Liver (tissue), 9 donors: ENCODE data around the gene MRPS14. TPM values are rescaled to one million over a fixed set of nuclear protein-coding genes. Genes with fewer than 3 reads are reported as not detected.

ENCODE experiments used
- DNase-seq: peaks from one replicate; pipeline ENCODE4 v3.0.0-alpha.2; 2017; ENCODE audit warnings: low spot score
- H3K27ac ChIP-seq, 2 donors: one replicate each; pipeline ENCODE4 v1.7.0; 2013; ENCODE audit warnings: inconsistent platforms in 2 of 2, low read length in 2 of 2, control low read depth in 1 of 2, low read depth in 1 of 2, mild to moderate bottlenecking in 1 of 2
- H3K27me3 ChIP-seq, 4 donors: one replicate each; pipeline versions ENCODE4 v1.6.1 to v1.7.0; 2013; ENCODE audit warnings: low read length in 3 of 4, inconsistent platforms in 1 of 4, mild to moderate bottlenecking in 1 of 4, moderate library complexity in 1 of 4; ENCODE audit not compliant: control insufficient read depth in 4 of 4, insufficient read depth in 4 of 4
- H3K36me3 ChIP-seq, 4 donors: one replicate each; pipeline versions ENCODE4 v1.6.1 to v1.7.0; 2013; ENCODE audit warnings: low read length in 3 of 4, mild to moderate bottlenecking in 3 of 4, low read depth in 1 of 4, moderate library complexity in 1 of 4; ENCODE audit not compliant: control insufficient read depth in 4 of 4, insufficient read depth in 3 of 4
- H3K4me1 ChIP-seq, 4 donors: one replicate each; pipeline versions ENCODE4 v1.6.1 to v1.7.0; 2013; ENCODE audit warnings: low read length in 3 of 4, mild to moderate bottlenecking in 3 of 4, moderate library complexity in 1 of 4; ENCODE audit not compliant: control insufficient read depth in 4 of 4, insufficient read depth in 4 of 4
- H3K4me3 ChIP-seq, 3 donors: one replicate each; pipeline versions ENCODE4 v1.6.1 to v1.7.0; 2013; ENCODE audit warnings: low read length in 3 of 3, control low read depth in 1 of 3, low read depth in 1 of 3, mild to moderate bottlenecking in 1 of 3
- H3K9ac ChIP-seq, 2 donors: one replicate each; pipeline ENCODE4 v1.7.0; 2013; ENCODE audit warnings: low read length in 2 of 2, mild to moderate bottlenecking in 2 of 2, moderate library complexity in 2 of 2, control low read depth in 1 of 2, low read depth in 1 of 2
- H3K9me3 ChIP-seq, 4 donors: one replicate each; pipeline versions ENCODE4 v1.6.1 to v1.7.0; 2013; ENCODE audit warnings: low read length in 3 of 4; ENCODE audit not compliant: control insufficient read depth in 4 of 4
- EGR1 ChIP-seq, 2 donors: IDR thresholded peaks; 2 replicates each; pipeline ENCODE4 v1.6.1; 2016 to 2018; ENCODE audit warnings: antibody characterized with exemption in 2 of 2, low read depth in 2 of 2
- FOXA1 ChIP-seq: IDR thresholded peaks from 2 replicates; pipeline ENCODE4 v1.6.1; 2016; ENCODE audit warnings: antibody characterized with exemption
- FOXA2 ChIP-seq: IDR thresholded peaks from 2 replicates; pipeline ENCODE4 v1.6.1; 2016; ENCODE audit warnings: antibody characterized with exemption
- GABPA ChIP-seq, 2 donors: IDR thresholded peaks in 1 of 2; conservative IDR thresholded peaks in 1 of 2; 2 replicates each; pipeline ENCODE4 v1.6.1; 2016; ENCODE audit warnings: antibody characterized with exemption in 2 of 2, mild to moderate bottlenecking in 1 of 2, moderate library complexity in 1 of 2
- HNF4A ChIP-seq, 2 donors: conservative IDR thresholded peaks; 2 replicates each; pipeline ENCODE4 v1.6.1; 2016; ENCODE audit warnings: antibody characterized with exemption in 2 of 2, mild to moderate bottlenecking in 2 of 2
- HNF4G ChIP-seq: IDR thresholded peaks from 2 replicates; pipeline ENCODE4 v1.6.1; 2016; ENCODE audit warnings: antibody characterized with exemption
- JUND ChIP-seq, 2 donors: IDR thresholded peaks; 2 replicates each; pipeline ENCODE4 v1.6.1; 2016; ENCODE audit warnings: antibody characterized with exemption in 2 of 2
- NR2F2 ChIP-seq: IDR thresholded peaks from 2 replicates; pipeline ENCODE4 v1.6.1; 2016; ENCODE audit warnings: antibody characterized with exemption
- RXRA ChIP-seq, 2 donors: IDR thresholded peaks; 2 replicates each; pipeline ENCODE4 v1.6.1; 2017 to 2018; ENCODE audit warnings: antibody characterized with exemption in 2 of 2, mild to moderate bottlenecking in 1 of 2
- SP1 ChIP-seq: IDR thresholded peaks from 2 replicates; pipeline ENCODE4 v1.6.1; 2018; ENCODE audit warnings: antibody characterized with exemption, mild to moderate bottlenecking
- TAF1 ChIP-seq: conservative IDR thresholded peaks from 2 replicates; pipeline ENCODE4 v1.6.1; 2016; ENCODE audit warnings: antibody characterized with exemption, mild to moderate bottlenecking
- YY1 ChIP-seq: IDR thresholded peaks from 2 replicates; pipeline ENCODE4 v1.6.1; 2016; ENCODE audit warnings: antibody characterized with exemption, mild to moderate bottlenecking
- WGBS: extraction: QIAGEN DNeasy Blood & Tissue Kit; methylation state at CpG from one replicate; pipeline ENCODE4 v1.1.7; 2013; 5-methylcytosine and 5-hydroxymethylcytosine counted together
- polyA plus RNA-seq, 2 donors: library from polyadenylated mRNA; stranded (reverse) in 1 of 2; unstranded in 1 of 2; fragments of 200-250 nt in 1 of 2; fragments of >200 nt in 1 of 2; fragmentation: Nextera tagmentation in 1 of 2; extraction: Ambion mirVana in 1 of 2; gene quantifications; one replicate each; pipeline versions ENCODE4 v1.2.1 to v1.2.3, GENCODE V29; 2013 to 2015
- total RNA-seq, 2 donors: library from RNA; depleted of rRNA; stranded (reverse); fragments of >200 nt; gene quantifications; one replicate each; pipeline ENCODE4 v1.2.3, GENCODE V29; 2014
- TF ChIP-seq, protein P1 (sequence below): IDR thresholded peaks from 2 replicates; pipeline ENCODE4 v1.6.1; 2016; ENCODE audit warnings: antibody characterized with exemption
- TF ChIP-seq, protein P2 (sequence below): fragments of 150-350 bp; IDR thresholded peaks from 2 replicates; pipeline ENCODE4 v1.5.1; 2017; ENCODE audit warnings: improper control_type of control experiment, low read depth, low read length; ENCODE audit not compliant: missing input control
- TF ChIP-seq, protein P3 (sequence below): IDR thresholded peaks from 2 replicates; pipeline ENCODE4 v1.6.1; 2016; ENCODE audit warnings: antibody characterized with exemption
- TF ChIP-seq, protein P4 (sequence below): IDR thresholded peaks from 2 replicates; pipeline ENCODE4 v1.6.1; 2016; ENCODE audit warnings: antibody characterized with exemption, mild to moderate bottlenecking
- donor health status: healthy.
- donor health status: healthy.
- donor health status: healthy.
- donor health status: healthy.
- donor health status: healthy.

The MRPS14 gene
- total and polyA plus RNA-seq, 4 donors = 14.9 to 41.4 (median 22.4) TPM

DNA sequence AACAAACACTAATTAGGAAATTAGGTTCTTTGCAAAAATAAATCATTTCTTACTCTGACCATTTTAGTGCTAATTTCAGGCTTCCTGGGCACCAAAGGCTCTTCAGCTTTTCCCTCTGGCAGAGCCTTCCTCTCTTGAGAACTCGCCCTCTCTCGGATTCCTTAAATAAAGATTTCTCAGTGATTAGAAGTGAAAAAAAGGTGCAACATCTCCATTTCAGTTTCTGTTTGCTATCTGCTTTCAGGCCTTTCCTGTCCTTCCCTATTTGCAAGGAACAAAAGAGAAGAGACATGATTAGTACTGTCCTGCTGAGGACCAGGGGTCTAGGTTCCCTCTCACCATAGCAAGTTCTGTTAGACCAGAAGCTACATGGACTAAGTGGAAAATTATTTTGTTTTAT lies 51.3 kb downstream of the MRPS14 start:
- TF ChIP-seq HNF4G (no peak), NR2F2 (no peak), GABPA (IDR thresholded peaks at IDR 0.05 in 1 of 2, conservative IDR thresholded peaks at IDR 0.05 in 1 of 2) (no peak), TAF1 (no peak)
- TF ChIP-seq, protein P1, sequence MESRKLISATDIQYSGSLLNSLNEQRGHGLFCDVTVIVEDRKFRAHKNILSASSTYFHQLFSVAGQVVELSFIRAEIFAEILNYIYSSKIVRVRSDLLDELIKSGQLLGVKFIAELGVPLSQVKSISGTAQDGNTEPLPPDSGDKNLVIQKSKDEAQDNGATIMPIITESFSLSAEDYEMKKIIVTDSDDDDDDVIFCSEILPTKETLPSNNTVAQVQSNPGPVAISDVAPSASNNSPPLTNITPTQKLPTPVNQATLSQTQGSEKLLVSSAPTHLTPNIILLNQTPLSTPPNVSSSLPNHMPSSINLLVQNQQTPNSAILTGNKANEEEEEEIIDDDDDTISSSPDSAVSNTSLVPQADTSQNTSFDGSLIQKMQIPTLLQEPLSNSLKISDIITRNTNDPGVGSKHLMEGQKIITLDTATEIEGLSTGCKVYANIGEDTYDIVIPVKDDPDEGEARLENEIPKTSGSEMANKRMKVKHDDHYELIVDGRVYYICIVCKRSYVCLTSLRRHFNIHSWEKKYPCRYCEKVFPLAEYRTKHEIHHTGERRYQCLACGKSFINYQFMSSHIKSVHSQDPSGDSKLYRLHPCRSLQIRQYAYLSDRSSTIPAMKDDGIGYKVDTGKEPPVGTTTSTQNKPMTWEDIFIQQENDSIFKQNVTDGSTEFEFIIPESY = no peak
- TF ChIP-seq, protein P2, sequence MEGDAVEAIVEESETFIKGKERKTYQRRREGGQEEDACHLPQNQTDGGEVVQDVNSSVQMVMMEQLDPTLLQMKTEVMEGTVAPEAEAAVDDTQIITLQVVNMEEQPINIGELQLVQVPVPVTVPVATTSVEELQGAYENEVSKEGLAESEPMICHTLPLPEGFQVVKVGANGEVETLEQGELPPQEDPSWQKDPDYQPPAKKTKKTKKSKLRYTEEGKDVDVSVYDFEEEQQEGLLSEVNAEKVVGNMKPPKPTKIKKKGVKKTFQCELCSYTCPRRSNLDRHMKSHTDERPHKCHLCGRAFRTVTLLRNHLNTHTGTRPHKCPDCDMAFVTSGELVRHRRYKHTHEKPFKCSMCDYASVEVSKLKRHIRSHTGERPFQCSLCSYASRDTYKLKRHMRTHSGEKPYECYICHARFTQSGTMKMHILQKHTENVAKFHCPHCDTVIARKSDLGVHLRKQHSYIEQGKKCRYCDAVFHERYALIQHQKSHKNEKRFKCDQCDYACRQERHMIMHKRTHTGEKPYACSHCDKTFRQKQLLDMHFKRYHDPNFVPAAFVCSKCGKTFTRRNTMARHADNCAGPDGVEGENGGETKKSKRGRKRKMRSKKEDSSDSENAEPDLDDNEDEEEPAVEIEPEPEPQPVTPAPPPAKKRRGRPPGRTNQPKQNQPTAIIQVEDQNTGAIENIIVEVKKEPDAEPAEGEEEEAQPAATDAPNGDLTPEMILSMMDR = no peak
- H3K36me3 ChIP-seq = peaks cover 0 to 3% (median under 1%) of the 10 kb centered on the region in 4 donors
- H3K9ac ChIP-seq = no peak overlapping the region
- WGBS = 75% methylated on average over 2 of the region's 2 CpGs
- no peak overlapping the region for H3K27ac ChIP-seq
- peaks cover 3 to 8% (median 4%) of the 10 kb centered on the region in 4 donors for H3K4me1 ChIP-seq
- no peak for DNase-seq
- no peak overlapping the region for H3K4me3 ChIP-seq
- no peaks in the 10 kb centered on the region for H3K27me3 ChIP-seq
- no peaks in the 10 kb centered on the region for H3K9me3 ChIP-seq

DNA sequence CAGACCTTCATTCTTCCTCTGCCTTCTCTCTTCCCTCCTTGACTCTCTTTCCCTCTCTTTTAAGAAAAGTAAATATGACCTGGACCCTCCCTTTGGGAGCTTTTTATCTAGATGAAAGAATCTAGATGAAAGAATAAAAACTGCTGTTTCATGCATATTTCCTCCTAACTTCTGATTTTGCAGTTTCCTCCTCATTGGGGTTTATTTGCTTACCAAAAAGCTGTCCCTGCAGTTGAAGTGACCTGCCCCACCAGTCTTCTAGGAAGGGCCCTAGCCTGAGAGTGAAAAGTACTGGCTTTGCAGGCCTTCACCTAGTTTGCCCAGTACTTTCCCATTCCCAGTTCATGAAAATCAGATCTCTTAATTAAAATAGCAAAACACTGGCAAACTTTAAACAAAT lies 51.8 kb downstream of the MRPS14 start:
- H3K27ac ChIP-seq = no peak overlapping the region
- H3K4me1 ChIP-seq = peaks cover 3 to 8% (median 5%) of the 10 kb centered on the region in 4 donors
- no peak for DNase-seq
- TF ChIP-seq HNF4A (conservative IDR thresholded peaks at IDR 0.05) (no peak), SP1 (no peak), NR2F2 (no peak), TAF1 (no peak), RXRA (IDR thresholded peaks at IDR 0.05) (no peak), GABPA (IDR thresholded peaks at IDR 0.05 in 1 of 2, conservative IDR thresholded peaks at IDR 0.05 in 1 of 2) (no peak), EGR1 (IDR thresholded peaks at IDR 0.05; ENCODE audit: low read depth in 2 of 2) (no peak), FOXA1 (no peak), JUND (IDR thresholded peaks at IDR 0.05) (no peak), YY1 (no peak), FOXA2 (no peak), HNF4G (no peak)
- TF ChIP-seq, protein P3, sequence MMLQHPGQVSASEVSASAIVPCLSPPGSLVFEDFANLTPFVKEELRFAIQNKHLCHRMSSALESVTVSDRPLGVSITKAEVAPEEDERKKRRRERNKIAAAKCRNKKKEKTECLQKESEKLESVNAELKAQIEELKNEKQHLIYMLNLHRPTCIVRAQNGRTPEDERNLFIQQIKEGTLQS = no peak
- TF ChIP-seq, protein P4, sequence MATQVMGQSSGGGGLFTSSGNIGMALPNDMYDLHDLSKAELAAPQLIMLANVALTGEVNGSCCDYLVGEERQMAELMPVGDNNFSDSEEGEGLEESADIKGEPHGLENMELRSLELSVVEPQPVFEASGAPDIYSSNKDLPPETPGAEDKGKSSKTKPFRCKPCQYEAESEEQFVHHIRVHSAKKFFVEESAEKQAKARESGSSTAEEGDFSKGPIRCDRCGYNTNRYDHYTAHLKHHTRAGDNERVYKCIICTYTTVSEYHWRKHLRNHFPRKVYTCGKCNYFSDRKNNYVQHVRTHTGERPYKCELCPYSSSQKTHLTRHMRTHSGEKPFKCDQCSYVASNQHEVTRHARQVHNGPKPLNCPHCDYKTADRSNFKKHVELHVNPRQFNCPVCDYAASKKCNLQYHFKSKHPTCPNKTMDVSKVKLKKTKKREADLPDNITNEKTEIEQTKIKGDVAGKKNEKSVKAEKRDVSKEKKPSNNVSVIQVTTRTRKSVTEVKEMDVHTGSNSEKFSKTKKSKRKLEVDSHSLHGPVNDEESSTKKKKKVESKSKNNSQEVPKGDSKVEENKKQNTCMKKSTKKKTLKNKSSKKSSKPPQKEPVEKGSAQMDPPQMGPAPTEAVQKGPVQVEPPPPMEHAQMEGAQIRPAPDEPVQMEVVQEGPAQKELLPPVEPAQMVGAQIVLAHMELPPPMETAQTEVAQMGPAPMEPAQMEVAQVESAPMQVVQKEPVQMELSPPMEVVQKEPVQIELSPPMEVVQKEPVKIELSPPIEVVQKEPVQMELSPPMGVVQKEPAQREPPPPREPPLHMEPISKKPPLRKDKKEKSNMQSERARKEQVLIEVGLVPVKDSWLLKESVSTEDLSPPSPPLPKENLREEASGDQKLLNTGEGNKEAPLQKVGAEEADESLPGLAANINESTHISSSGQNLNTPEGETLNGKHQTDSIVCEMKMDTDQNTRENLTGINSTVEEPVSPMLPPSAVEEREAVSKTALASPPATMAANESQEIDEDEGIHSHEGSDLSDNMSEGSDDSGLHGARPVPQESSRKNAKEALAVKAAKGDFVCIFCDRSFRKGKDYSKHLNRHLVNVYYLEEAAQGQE = no peak
- TF ChIP-seq, protein P1 = no peak
- TF ChIP-seq, protein P2 = no peak
- peaks cover 0 to 3% (median under 1%) of the 10 kb centered on the region in 4 donors for H3K36me3 ChIP-seq
- H3K9me3 ChIP-seq = no peaks in the 10 kb centered on the region
- H3K27me3 ChIP-seq = no peaks in the 10 kb centered on the region
- no peak overlapping the region for H3K4me3 ChIP-seq
- H3K9ac ChIP-seq = no peak overlapping the region
